Measurements from ENCODE around the gene TTC14. TPM values are rescaled to one million over a fixed set of nuclear protein-coding genes. Genes with fewer than 3 reads are reported as not detected.

The TTC14 gene
- total RNA-seq, 1 donor from 2014 or later, result 48.6 TPM

DNA sequence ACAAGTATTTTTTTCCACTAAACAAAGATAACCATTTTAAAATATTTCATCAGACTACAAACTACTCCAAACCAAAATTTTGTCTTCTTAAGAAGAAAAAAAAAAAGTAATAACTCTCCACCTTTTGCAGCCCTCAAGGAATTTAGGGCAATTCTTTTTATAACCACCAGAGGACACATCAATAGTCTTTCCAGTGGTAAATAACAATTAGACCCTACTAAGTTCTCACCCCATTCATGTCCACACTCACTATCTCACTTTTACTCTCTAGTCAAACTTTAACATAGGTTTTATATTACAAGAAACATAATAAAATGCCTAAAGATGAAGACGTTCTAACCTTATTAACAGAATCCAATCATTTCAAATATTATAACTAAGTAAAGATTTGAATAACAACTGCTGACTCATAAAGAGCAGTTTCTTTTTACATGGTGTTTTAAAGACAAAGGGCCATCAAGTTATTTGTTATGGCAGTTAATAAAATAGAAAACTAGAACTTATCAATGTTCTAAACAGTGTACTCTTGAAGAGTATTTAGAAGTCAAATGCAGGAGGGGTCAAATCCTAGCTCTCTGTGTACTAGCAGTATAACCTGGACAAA lies 44.3 kb downstream of the TTC14 start:
- intact Hi-C loops (cut with micrococcal nuclease), result no loop called here
- Mint-ChIP-seq H3K27me3 (ENCODE audit: low read depth) (peaks cover 10% of the 10 kb centered on the region), H3K36me3 (ENCODE audit: low read depth) (no peaks in the 10 kb centered on the region), H3K4me3 (ENCODE audit: low read depth) (no peak overlapping the region), H3K9me3 (no peaks in the 10 kb centered on the region), H3K4me1 (ENCODE audit: low read depth) (no peaks in the 10 kb centered on the region), H3K27ac (no peak overlapping the region)
- no peak for DNase-seq (ENCODE audit: low spot score)

DNA sequence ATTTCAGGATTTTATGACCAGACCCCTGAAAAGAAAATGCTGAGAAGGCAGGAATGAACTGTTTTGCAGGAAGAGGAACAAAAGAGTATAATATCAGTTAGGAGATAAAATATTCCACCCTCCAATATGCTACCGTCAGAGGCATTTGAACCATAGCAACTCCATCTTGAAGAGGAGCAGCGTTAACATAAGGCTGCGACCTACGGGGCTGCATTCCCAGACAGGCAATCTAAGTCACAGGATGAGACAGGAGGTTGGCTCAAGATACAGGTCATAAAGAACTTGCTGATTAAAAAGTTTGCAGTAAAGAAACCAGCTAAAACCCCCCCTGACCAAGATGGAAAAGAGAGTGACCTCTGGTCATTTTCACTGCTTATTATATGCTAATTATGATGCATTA lies 54.4 kb downstream of the TTC14 start:
- no peaks in the 10 kb centered on the region for H3K36me3 Mint-ChIP-seq (ENCODE audit: low read depth)
- no peak overlapping the region for H3K27ac Mint-ChIP-seq
- no peaks in the 10 kb centered on the region for H3K4me1 Mint-ChIP-seq (ENCODE audit: low read depth)
- peaks cover 9% of the 10 kb centered on the region for H3K27me3 Mint-ChIP-seq (ENCODE audit: low read depth)
- no peaks in the 10 kb centered on the region for H3K9me3 Mint-ChIP-seq
- no peak overlapping the region for H3K4me3 Mint-ChIP-seq (ENCODE audit: low read depth)
- intact Hi-C loops (cut with micrococcal nuclease), result no loop called here
- no peak for DNase-seq (ENCODE audit: low spot score)

DNA sequence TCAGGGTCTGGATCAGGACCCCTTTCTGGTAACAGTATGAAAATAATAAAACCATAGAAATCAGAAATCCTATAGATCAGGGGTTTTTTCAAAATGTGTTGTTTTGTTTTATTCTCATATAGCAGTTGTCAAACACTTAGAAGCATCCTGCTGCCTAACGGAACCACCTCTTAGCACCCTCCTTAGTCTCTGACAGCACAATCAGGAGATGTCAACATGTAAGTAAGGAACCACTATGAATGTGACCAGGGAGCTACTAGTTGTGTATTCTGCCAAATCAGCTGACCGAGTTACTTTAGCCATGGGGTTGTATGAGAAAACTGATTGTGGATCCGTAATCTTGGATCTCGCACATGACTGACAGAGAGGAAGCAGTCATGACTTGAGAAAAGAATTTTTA lies 55.1 kb downstream of the TTC14 start:
- DNase-seq (ENCODE audit: low spot score), result no peak
- intact Hi-C loops (cut with micrococcal nuclease), result no loop called here
- Mint-ChIP-seq H3K4me1 (ENCODE audit: low read depth) (no peaks in the 10 kb centered on the region), H3K36me3 (ENCODE audit: low read depth) (no peaks in the 10 kb centered on the region), H3K27ac (no peak overlapping the region), H3K4me3 (ENCODE audit: low read depth) (no peak overlapping the region), H3K9me3 (no peaks in the 10 kb centered on the region), H3K27me3 (ENCODE audit: low read depth) (peaks cover 9% of the 10 kb centered on the region)

Other genes starting within 250 kb of the TTC14 start
- gene CCDC39, start 77.3 kb downstream of the TTC14 start, total RNA-seq, result not detected in 2 replicates